HEK293 (cell line): Measurements from ENCODE around the gene TLR9.
A peak's percentile ranks its signal among the peaks of the same experiment; 100 is the strongest.

Source experiments
- EGR2 ChIP-seq: fragments of 450-650 bp; formaldehyde crosslinking; IDR thresholded peaks from 2 replicates; pipeline ENCODE4 v1.5.1; 2016; ENCODE audit warnings: low read depth, missing biosample characterization, missing genetic modification characterization
- HIC1 ChIP-seq: fragments of 450-650 bp; formaldehyde crosslinking; IDR thresholded peaks from 2 replicates; pipeline ENCODE4 v1.5.1; 2016; ENCODE audit warnings: missing biosample characterization, missing genetic modification characterization
- KLF10 ChIP-seq: fragments of 450-650 bp; IDR thresholded peaks from 2 replicates; pipeline ENCODE4 v1.5.1; 2018; ENCODE audit warnings: missing biosample characterization, mild to moderate bottlenecking, missing genetic modification characterization
- SP2 ChIP-seq: fragments of 450-650 bp; formaldehyde crosslinking; IDR thresholded peaks from 2 replicates; pipeline ENCODE4 v1.5.1; 2016; ENCODE audit warnings: missing biosample characterization, missing genetic modification characterization
- SP3 ChIP-seq: fragments of 450-650 bp; formaldehyde crosslinking; IDR thresholded peaks from 2 replicates; pipeline ENCODE4 v1.5.1; 2016; ENCODE audit warnings: missing biosample characterization, missing genetic modification characterization
- TCF7L2 ChIP-seq: IDR thresholded peaks from 2 replicates; pipeline ENCODE4 v1.6.1; 2011; ENCODE audit warnings: low read depth, mild to moderate bottlenecking, inconsistent platforms, low read length, moderate library complexity, borderline replicate concordance
- ZFHX2 ChIP-seq: fragments of 450-650 bp; formaldehyde crosslinking; conservative IDR thresholded peaks from 2 replicates; pipeline ENCODE4 v1.5.1; 2016; ENCODE audit warnings: missing biosample characterization, missing genetic modification characterization
- ZNF140 ChIP-seq: fragments of 450-650 bp; formaldehyde crosslinking; IDR thresholded peaks from 2 replicates; pipeline ENCODE4 v1.5.1; 2016; ENCODE audit warnings: missing biosample characterization, missing genetic modification characterization
- ZNF19 ChIP-seq: fragments of 450-650 bp; formaldehyde crosslinking; IDR thresholded peaks from 2 replicates; pipeline ENCODE4; 2016; ENCODE audit warnings: missing biosample characterization, missing genetic modification characterization, low read depth
- ZNF202 ChIP-seq: fragments of 450-650 bp; formaldehyde crosslinking; IDR thresholded peaks from 2 replicates; pipeline ENCODE4 v1.5.1; 2016; ENCODE audit warnings: missing biosample characterization, missing genetic modification characterization, borderline replicate concordance
- ZNF211 ChIP-seq: fragments of 450-650 bp; formaldehyde crosslinking; IDR thresholded peaks from 2 replicates; pipeline ENCODE4 v1.5.1; 2016; ENCODE audit warnings: low read depth, missing biosample characterization, missing genetic modification characterization
- ZNF239 ChIP-seq: fragments of 450-650 bp; formaldehyde crosslinking; IDR thresholded peaks from 2 replicates; pipeline ENCODE4 v1.5.1; 2016; ENCODE audit warnings: missing biosample characterization, missing genetic modification characterization
- ZNF350 ChIP-seq: fragments of 450-650 bp; formaldehyde crosslinking; IDR thresholded peaks from 2 replicates; pipeline ENCODE4 v1.5.0; 2017; ENCODE audit warnings: missing biosample characterization, mild to moderate bottlenecking, missing genetic modification characterization
- ZNF391 ChIP-seq: fragments of 450-650 bp; formaldehyde crosslinking; IDR thresholded peaks from 2 replicates; pipeline ENCODE4 v1.5.1; 2016; ENCODE audit warnings: low read depth, missing biosample characterization, missing genetic modification characterization, borderline replicate concordance
- ZNF398 ChIP-seq: fragments of 450-650 bp; formaldehyde crosslinking; IDR thresholded peaks from 2 replicates; pipeline ENCODE4 v1.5.1; 2017; ENCODE audit warnings: missing biosample characterization, missing genetic modification characterization
- ZNF423 ChIP-seq: fragments of 450-650 bp; formaldehyde crosslinking; IDR thresholded peaks from 2 replicates; pipeline ENCODE4 v1.5.1; 2016; ENCODE audit warnings: missing biosample characterization, missing genetic modification characterization
- ZNF513 ChIP-seq: fragments of 450-650 bp; IDR thresholded peaks from 2 replicates; pipeline ENCODE4 v1.5.1; 2018; ENCODE audit warnings: missing biosample characterization, missing genetic modification characterization
- ZNF521 ChIP-seq: fragments of 450-650 bp; formaldehyde crosslinking; IDR thresholded peaks from 2 replicates; pipeline ENCODE4 v1.5.1; 2017; ENCODE audit warnings: missing biosample characterization, mild to moderate bottlenecking, missing genetic modification characterization
- ZNF560 ChIP-seq: fragments of 450-650 bp; formaldehyde crosslinking; IDR thresholded peaks from 2 replicates; pipeline ENCODE4 v1.5.1; 2017; ENCODE audit warnings: missing biosample characterization, missing genetic modification characterization, borderline replicate concordance
- ZNF585B ChIP-seq: fragments of 450-650 bp; formaldehyde crosslinking; IDR thresholded peaks from 2 replicates; pipeline ENCODE4 v1.5.1; 2016; ENCODE audit warnings: missing biosample characterization, missing genetic modification characterization
- ZNF654 ChIP-seq: fragments of 450-650 bp; formaldehyde crosslinking; IDR thresholded peaks from 2 replicates; pipeline ENCODE4 v1.5.1; 2016; ENCODE audit warnings: low read depth, missing biosample characterization, missing genetic modification characterization
- ZNF747 ChIP-seq: fragments of 450-650 bp; formaldehyde crosslinking; IDR thresholded peaks from 2 replicates; pipeline ENCODE4 v1.5.1; 2016; ENCODE audit warnings: missing biosample characterization, missing genetic modification characterization
- ZSCAN16 ChIP-seq: fragments of 450-650 bp; formaldehyde crosslinking; IDR thresholded peaks from 2 replicates; pipeline ENCODE4 v1.5.1; 2016; ENCODE audit warnings: missing biosample characterization, missing genetic modification characterization
- TF ChIP-seq, protein P1 (sequence below): fragments of 450-650 bp; formaldehyde crosslinking; IDR thresholded peaks from 2 replicates; pipeline ENCODE4 v1.5.1; 2016; ENCODE audit warnings: missing biosample characterization, missing genetic modification characterization
- TF ChIP-seq, protein P2 (sequence below): fragments of 450-650 bp; formaldehyde crosslinking; IDR thresholded peaks from 2 replicates; pipeline ENCODE4 v1.5.1; 2016; ENCODE audit warnings: missing biosample characterization, missing genetic modification characterization
- TF ChIP-seq, protein P3 (sequence below): fragments of 450-650 bp; formaldehyde crosslinking; IDR thresholded peaks from 2 replicates; pipeline ENCODE4 v1.5.1; 2016; ENCODE audit warnings: missing biosample characterization, missing genetic modification characterization

Gene TLR9

GRCh38 chr3:52238761-52239701, 13.6 kb upstream of the TLR9 start, which contains the start of gene TWF2 (continued):
- TF ChIP-seq, protein P1, sequence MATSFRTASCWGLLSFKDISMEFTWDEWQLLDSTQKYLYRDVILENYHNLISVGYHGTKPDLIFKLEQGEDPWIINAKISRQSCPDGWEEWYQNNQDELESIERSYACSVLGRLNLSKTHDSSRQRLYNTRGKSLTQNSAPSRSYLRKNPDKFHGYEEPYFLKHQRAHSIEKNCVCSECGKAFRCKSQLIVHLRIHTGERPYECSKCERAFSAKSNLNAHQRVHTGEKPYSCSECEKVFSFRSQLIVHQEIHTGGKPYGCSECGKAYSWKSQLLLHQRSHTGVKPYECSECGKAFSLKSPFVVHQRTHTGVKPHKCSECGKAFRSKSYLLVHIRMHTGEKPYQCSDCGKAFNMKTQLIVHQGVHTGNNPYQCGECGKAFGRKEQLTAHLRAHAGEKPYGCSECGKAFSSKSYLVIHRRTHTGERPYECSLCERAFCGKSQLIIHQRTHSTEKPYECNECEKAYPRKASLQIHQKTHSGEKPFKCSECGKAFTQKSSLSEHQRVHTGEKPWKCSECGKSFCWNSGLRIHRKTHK (tag by site-specific recombination), result no peak
- TF ChIP-seq ZNF747 (no peak), ZNF391 (tag by site-specific recombination) (no peak), ZNF654 (tag by site-specific recombination) (peak; percentile 6; the same call in 1 of the 2 replicates), SP3 (tag by site-specific recombination) (peak; percentile 50; the same call in 1 of the 2 replicates), ZSCAN16 (tag by site-specific recombination) (no peak), SP2 (tag by site-specific recombination) (peak; percentile 59), ZNF239 (tag by site-specific recombination) (no peak), KLF10 (tag by site-specific recombination) (peak; percentile 63; the same call in 1 of the 2 replicates), HIC1 (tag by site-specific recombination) (peak; percentile 59), ZNF585B (tag by site-specific recombination) (no peak), ZNF513 (tag by site-specific recombination) (no peak), ZNF560 (tag by site-specific recombination) (no peak), ZNF350 (tag by site-specific recombination) (no peak), ZNF211 (tag by site-specific recombination) (no peak), ZNF423 (tag by site-specific recombination) (peak; percentile 97), ZNF19 (tag by site-specific recombination) (no peak), TCF7L2 (no peak), EGR2 (tag by site-specific recombination) (peak; percentile 72), ZFHX2 (tag by site-specific recombination) (peak; percentile 93), ZNF202 (tag by site-specific recombination) (no peak), ZNF521 (tag by site-specific recombination) (no peak), ZNF398 (peak; percentile 78), ZNF140 (tag by site-specific recombination) (no peak)
- TF ChIP-seq, protein P2, sequence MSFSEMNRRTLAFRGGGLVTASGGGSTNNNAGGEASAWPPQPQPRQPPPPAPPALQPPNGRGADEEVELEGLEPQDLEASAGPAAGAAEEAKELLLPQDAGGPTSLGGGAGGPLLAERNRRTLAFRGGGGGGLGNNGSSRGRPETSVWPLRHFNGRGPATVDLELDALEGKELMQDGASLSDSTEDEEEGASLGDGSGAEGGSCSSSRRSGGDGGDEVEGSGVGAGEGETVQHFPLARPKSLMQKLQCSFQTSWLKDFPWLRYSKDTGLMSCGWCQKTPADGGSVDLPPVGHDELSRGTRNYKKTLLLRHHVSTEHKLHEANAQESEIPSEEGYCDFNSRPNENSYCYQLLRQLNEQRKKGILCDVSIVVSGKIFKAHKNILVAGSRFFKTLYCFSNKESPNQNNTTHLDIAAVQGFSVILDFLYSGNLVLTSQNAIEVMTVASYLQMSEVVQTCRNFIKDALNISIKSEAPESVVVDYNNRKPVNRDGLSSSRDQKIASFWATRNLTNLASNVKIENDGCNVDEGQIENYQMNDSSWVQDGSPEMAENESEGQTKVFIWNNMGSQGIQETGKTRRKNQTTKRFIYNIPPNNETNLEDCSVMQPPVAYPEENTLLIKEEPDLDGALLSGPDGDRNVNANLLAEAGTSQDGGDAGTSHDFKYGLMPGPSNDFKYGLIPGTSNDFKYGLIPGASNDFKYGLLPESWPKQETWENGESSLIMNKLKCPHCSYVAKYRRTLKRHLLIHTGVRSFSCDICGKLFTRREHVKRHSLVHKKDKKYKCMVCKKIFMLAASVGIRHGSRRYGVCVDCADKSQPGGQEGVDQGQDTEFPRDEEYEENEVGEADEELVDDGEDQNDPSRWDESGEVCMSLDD, result peak; percentile 71; the same call in 1 of the 2 replicates
- TF ChIP-seq, protein P3, sequence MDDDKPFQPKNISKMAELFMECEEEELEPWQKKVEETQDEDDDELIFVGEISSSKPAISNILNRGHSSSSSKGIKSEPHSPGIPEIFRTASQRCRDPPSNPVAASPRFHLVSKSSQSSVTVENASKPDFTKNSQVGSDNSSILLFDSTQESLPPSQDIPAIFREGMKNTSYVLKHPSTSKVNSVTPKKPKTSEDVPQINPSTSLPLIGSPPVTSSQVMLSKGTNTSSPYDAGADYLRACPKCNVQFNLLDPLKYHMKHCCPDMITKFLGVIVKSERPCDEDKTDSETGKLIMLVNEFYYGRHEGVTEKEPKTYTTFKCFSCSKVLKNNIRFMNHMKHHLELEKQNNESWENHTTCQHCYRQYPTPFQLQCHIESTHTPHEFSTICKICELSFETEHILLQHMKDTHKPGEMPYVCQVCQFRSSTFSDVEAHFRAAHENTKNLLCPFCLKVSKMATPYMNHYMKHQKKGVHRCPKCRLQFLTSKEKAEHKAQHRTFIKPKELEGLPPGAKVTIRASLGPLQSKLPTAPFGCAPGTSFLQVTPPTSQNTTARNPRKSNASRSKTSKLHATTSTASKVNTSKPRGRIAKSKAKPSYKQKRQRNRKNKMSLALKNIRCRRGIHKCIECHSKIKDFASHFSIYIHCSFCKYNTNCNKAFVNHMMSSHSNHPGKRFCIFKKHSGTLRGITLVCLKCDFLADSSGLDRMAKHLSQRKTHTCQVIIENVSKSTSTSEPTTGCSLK, result no peak
